Measurements from ENCODE around the gene WDR18.

DNA sequence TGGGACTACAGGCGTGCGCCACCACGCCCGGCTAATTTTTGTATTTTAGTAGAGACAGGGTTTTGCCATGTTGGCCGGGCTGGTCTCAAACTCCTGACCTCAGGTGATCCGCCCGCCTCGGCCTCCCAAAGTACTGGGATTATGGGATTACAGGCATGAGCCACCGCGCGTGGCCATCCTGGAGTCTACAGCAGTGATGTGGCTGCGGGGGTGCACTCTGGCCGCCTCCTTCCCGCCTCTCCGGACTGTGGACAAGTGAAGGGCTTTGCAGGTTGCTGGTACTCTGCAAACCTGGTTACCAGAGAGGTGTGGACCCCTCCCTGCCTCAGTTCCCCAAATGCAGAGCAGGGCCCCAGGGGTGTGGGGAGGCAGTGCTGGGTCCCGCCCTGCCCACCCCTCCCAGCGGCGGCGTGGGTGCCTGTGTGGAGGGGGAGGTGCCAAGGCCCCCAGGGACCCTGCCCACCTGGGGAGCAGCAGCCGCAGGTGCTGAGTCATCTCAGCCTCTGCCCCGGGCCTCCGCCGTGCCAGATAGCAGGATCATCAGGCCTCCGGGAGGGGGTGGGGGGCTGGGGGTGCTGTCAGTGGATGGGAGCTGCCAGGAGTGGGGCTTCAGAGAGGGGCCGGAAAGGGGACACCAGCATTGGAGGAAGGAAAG is 35.2 kb upstream of the WDR18 start:
- no peak for TF ChIP-seq EZH2 (IDR thresholded peaks at IDR 0.05; ENCODE audit: low read length)
- TF ChIP-seq, protein P1, sequence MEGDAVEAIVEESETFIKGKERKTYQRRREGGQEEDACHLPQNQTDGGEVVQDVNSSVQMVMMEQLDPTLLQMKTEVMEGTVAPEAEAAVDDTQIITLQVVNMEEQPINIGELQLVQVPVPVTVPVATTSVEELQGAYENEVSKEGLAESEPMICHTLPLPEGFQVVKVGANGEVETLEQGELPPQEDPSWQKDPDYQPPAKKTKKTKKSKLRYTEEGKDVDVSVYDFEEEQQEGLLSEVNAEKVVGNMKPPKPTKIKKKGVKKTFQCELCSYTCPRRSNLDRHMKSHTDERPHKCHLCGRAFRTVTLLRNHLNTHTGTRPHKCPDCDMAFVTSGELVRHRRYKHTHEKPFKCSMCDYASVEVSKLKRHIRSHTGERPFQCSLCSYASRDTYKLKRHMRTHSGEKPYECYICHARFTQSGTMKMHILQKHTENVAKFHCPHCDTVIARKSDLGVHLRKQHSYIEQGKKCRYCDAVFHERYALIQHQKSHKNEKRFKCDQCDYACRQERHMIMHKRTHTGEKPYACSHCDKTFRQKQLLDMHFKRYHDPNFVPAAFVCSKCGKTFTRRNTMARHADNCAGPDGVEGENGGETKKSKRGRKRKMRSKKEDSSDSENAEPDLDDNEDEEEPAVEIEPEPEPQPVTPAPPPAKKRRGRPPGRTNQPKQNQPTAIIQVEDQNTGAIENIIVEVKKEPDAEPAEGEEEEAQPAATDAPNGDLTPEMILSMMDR (optimal IDR thresholded peaks at IDR 0.05 in 1 of 3, IDR thresholded peaks at IDR 0.05 in 1 of 3, conservative IDR thresholded peaks at IDR 0.05 in 1 of 3; ENCODE audit: extremely low read depth in 1 of 3, insufficient read depth in 2 of 3, low read length in 3 of 3), result no peak

Measured in keratinocyte (primary cell).